ENCODE data around the gene DCT. TPM values are rescaled to one million over a fixed set of nuclear protein-coding genes. Genes with fewer than 3 reads are reported as not detected.

The DCT gene
- polyA plus RNA-seq, 1 of the 3 experiments (the other 2 are of a cell fraction): 0.03 TPM

DNA sequence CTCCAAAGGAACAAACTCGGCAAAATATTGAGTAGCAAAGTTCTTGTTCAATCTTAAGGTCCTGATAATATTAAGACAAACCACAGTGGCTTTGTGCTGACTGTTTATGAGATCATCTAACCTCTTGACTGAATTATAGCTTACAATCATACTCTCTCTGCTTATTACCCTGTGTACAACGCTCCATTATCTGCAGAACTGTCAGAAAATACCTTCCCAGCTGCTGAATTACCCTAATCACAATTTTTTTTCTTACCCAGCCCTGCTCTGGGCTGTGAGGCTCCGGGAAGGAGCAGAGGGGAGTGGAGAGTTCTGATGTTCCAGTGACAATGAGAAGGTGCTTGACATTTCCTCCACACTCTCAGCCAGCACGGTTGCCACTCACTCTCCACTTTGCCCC, 64.8 kb downstream of the DCT start:
- Histone ChIP-seq H3K9me2 (no peaks in the 10 kb centered on the region), H3K4me2 (no peak overlapping the region), H3K9me3 (no peaks in the 10 kb centered on the region), H3K27ac (ENCODE audit: low read depth in 2 of 2, low read length in 1 of 2) (no peak overlapping the region), H3K9ac (no peak overlapping the region), H3F3A (replicated peaks; ENCODE audit: insufficient read depth) (no peaks in the 10 kb centered on the region), H3K36me3 (replicated peaks in 1 of 2; ENCODE audit: control insufficient read depth in 1 of 2, insufficient read depth in 2 of 2, low read length in 1 of 2) (no peaks in the 10 kb centered on the region), H4K20me1 (ENCODE audit: insufficient read depth) (no peaks in the 10 kb centered on the region), H3K79me2 (ENCODE audit: insufficient read depth) (no peaks in the 10 kb centered on the region), H2AFZ (ENCODE audit: low read depth) (no peak overlapping the region), H3K27me3 (ENCODE audit: insufficient read depth) (no peaks in the 10 kb centered on the region), H3K4me1 (ENCODE audit: control insufficient read depth in 1 of 2, insufficient read depth in 2 of 2, low read depth in 1 of 2, low read length in 1 of 2) (peaks cover 0 to 5% of the 10 kb centered on the region in 2 experiments; a peak in 3 of 4 replicates), H3K4me3 (ENCODE audit: low read depth in 2 of 2, low read length in 1 of 2) (no peak overlapping the region)
- WGBS (ENCODE audit: low lambda C conversion rate): 42% methylated on average over 4 of the region's 4 CpGs
- no peak for DNase-seq
- CTCF ChIA-PET: interaction anchor here (0.7 to 1.6 kb wide), 6 partner anchors 10 to 257 kb away, joined by 3 to 7 read pairs (median 4); no protein-coding TSS in a partner anchor
- TF ChIP-seq MEF2A (IDR thresholded peaks at IDR 0.05; ENCODE audit: borderline replicate concordance, low read depth) (no peak), PBX3 (IDR thresholded peaks at IDR 0.05) (no peak), SIN3A (IDR thresholded peaks at IDR 0.05; ENCODE audit: borderline replicate concordance, low read depth, low read length) (no peak), POLR2AphosphoS5 (IDR thresholded peaks at IDR 0.05; ENCODE audit: low read depth, low read length) (no peak), EZH2phosphoT487 (IDR thresholded peaks at IDR 0.05; ENCODE audit: borderline replicate concordance, low read depth) (no peak), RAD21 (IDR thresholded peaks at IDR 0.05; ENCODE audit: low read length) (no peak), USF1 (IDR thresholded peaks at IDR 0.05; ENCODE audit: borderline replicate concordance, low read depth) (no peak), GATA2 (CRISPR knock-in tag; IDR thresholded peaks at IDR 0.05) (no peak)
- TF ChIP-seq, protein P1, sequence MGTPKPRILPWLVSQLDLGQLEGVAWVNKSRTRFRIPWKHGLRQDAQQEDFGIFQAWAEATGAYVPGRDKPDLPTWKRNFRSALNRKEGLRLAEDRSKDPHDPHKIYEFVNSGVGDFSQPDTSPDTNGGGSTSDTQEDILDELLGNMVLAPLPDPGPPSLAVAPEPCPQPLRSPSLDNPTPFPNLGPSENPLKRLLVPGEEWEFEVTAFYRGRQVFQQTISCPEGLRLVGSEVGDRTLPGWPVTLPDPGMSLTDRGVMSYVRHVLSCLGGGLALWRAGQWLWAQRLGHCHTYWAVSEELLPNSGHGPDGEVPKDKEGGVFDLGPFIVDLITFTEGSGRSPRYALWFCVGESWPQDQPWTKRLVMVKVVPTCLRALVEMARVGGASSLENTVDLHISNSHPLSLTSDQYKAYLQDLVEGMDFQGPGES (IDR thresholded peaks at IDR 0.05; ENCODE audit: low read depth, low read length): no peak
- POLR2A ChIA-PET: no interaction called here

- no peaks in the 10 kb centered on the region for H3K36me3 ChIP-seq (replicated peaks in 1 of 2; ENCODE audit: control insufficient read depth in 1 of 2, insufficient read depth in 2 of 2, low read length in 1 of 2)
- H4K20me1 ChIP-seq (ENCODE audit: insufficient read depth): no peaks in the 10 kb centered on the region
- no peak overlapping the region for H3K4me2 ChIP-seq
- no peak overlapping the region for H3K27ac ChIP-seq (ENCODE audit: low read depth in 2 of 2, low read length in 1 of 2)
- no peak overlapping the region for H3K9ac ChIP-seq
- no peaks in the 10 kb centered on the region for H3F3A ChIP-seq (replicated peaks; ENCODE audit: insufficient read depth)
- POLR2A ChIA-PET: no interaction called here
- no peak for DNase-seq
- H3K9me2 ChIP-seq: no peaks in the 10 kb centered on the region
- H3K79me2 ChIP-seq (ENCODE audit: insufficient read depth): no peaks in the 10 kb centered on the region
- WGBS (ENCODE audit: low lambda C conversion rate): 73% methylated on average over 1 of the region's 1 CpG
- H3K9me3 ChIP-seq: no peaks in the 10 kb centered on the region
- CTCF ChIA-PET: interaction anchor here (0.7 kb wide), 1 partner anchor 258 kb away, joined by 3 read pairs; no protein-coding TSS in a partner anchor
- peaks cover 0 to 5% of the 10 kb centered on the region in 2 experiments; a peak in 3 of 4 replicates for H3K4me1 ChIP-seq (ENCODE audit: control insufficient read depth in 1 of 2, insufficient read depth in 2 of 2, low read depth in 1 of 2, low read length in 1 of 2)
- H3K4me3 ChIP-seq (ENCODE audit: low read depth in 2 of 2, low read length in 1 of 2): no peak overlapping the region
- no peak overlapping the region for H2AFZ ChIP-seq (ENCODE audit: low read depth)
- TF ChIP-seq FOXM1 (IDR thresholded peaks at IDR 0.05; ENCODE audit: low read depth) (no peak), YY1 (IDR thresholded peaks at IDR 0.05; ENCODE audit: low read depth) (no peak), GABPA (IDR thresholded peaks at IDR 0.05; ENCODE audit: low read depth) (no peak), RCOR1 (IDR thresholded peaks at IDR 0.05; ENCODE audit: low read length) (no peak), TAF1 (IDR thresholded peaks at IDR 0.05; ENCODE audit: borderline replicate concordance, low read depth, low read length) (no peak)
- TF ChIP-seq, protein P2, sequence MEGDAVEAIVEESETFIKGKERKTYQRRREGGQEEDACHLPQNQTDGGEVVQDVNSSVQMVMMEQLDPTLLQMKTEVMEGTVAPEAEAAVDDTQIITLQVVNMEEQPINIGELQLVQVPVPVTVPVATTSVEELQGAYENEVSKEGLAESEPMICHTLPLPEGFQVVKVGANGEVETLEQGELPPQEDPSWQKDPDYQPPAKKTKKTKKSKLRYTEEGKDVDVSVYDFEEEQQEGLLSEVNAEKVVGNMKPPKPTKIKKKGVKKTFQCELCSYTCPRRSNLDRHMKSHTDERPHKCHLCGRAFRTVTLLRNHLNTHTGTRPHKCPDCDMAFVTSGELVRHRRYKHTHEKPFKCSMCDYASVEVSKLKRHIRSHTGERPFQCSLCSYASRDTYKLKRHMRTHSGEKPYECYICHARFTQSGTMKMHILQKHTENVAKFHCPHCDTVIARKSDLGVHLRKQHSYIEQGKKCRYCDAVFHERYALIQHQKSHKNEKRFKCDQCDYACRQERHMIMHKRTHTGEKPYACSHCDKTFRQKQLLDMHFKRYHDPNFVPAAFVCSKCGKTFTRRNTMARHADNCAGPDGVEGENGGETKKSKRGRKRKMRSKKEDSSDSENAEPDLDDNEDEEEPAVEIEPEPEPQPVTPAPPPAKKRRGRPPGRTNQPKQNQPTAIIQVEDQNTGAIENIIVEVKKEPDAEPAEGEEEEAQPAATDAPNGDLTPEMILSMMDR (IDR thresholded peaks at IDR 0.05): no peak
- TF ChIP-seq, protein P1 (IDR thresholded peaks at IDR 0.05; ENCODE audit: low read depth, low read length): no peak
- H3K27me3 ChIP-seq (ENCODE audit: insufficient read depth): no peaks in the 10 kb centered on the region
Measured at GRCh38 chr13:94414141-94414540, 65.3 kb downstream of the DCT start.

Measured in SK-N-SH (cell line).